Thyroid gland (tissue), 4 donors: Measurements from ENCODE around the gene FHOD3.

ENCODE experiments used
- CTCF ChIP-seq, 6 experiments: fragments of 200-600 bp in 3 of 6; fragments of 450-650 bp in 3 of 6; sonication (generic) in 3 of 6; IDR thresholded peaks; one replicate each; pipeline ENCODE4 v1.5.1; 2016 to 2019; ENCODE audit warnings: antibody characterized with exemption in 6 of 6, mild to moderate bottlenecking in 2 of 6, inconsistent platforms in 1 of 6, moderate library complexity in 1 of 6
- POLR2A ChIP-seq, 2 donors: fragments of 450-650 bp; IDR thresholded peaks; one replicate each; pipeline ENCODE4 v1.6.1; 2017; ENCODE audit warnings: antibody characterized with exemption in 2 of 2, mild to moderate bottlenecking in 2 of 2, moderate library complexity in 1 of 2

- TF ChIP-seq CTCF (IDR thresholded peaks at IDR 0.05) (no peak), POLR2A (IDR thresholded peaks at IDR 0.05) (no peak)
These were observed 221.3 kb downstream of the FHOD3 start for GRCh38 chr18:36518839-36519238.
